HepG2 (cell line): ENCODE measurements around the gene CAPG. TPM values are rescaled to one million over a fixed set of nuclear protein-coding genes. Genes with fewer than 3 reads are reported as not detected.

Source experiments
- ASH2L ChIP-seq: fragments of 300-600, 200-600 bp; sonication (generic); IDR thresholded peaks from 2 replicates; pipeline ENCODE4 v1.7.0; 2017; ENCODE audit warnings: low read depth, mild to moderate bottlenecking, moderate library complexity, mixed read lengths, low read length; ENCODE audit not compliant: insufficient read length
- CHCHD3 ChIP-seq: sonication (generic); formaldehyde crosslinking; IDR thresholded peaks from 2 replicates; pipeline ENCODE4 v1.8.0; 2022; ENCODE audit warnings: mild to moderate bottlenecking, missing genetic modification reagents, moderate library complexity
- EED ChIP-seq: sonication (generic); formaldehyde crosslinking; IDR thresholded peaks from 2 replicates; pipeline ENCODE4 v1.5.0; 2020; ENCODE audit warnings: mild to moderate bottlenecking, missing genetic modification reagents
- HNRNPK ChIP-seq: fragments of 200-400 bp; formaldehyde crosslinking; IDR thresholded peaks from 2 replicates; pipeline ENCODE4 v1.6.1; 2018; ENCODE audit warnings: low read length, low read depth, moderate library complexity, mild to moderate bottlenecking; ENCODE audit not compliant: poor library complexity, severe bottlenecking
- JUNB ChIP-seq: sonication (generic); formaldehyde crosslinking; IDR thresholded peaks from 2 replicates; pipeline ENCODE4 v1.8.0; 2022; ENCODE audit warnings: missing genetic modification reagents, mild to moderate bottlenecking, borderline replicate concordance
- KLF6 ChIP-seq: IDR thresholded peaks from 2 replicates; pipeline ENCODE4 v1.8.0; 2016; ENCODE audit warnings: missing biosample characterization, missing genetic modification reagents
- KLF9 ChIP-seq: IDR thresholded peaks from 2 replicates; pipeline ENCODE4 v1.6.1; 2016; ENCODE audit warnings: low read depth
- MATR3 ChIP-seq: sonication (generic); formaldehyde crosslinking; IDR thresholded peaks from 2 replicates; pipeline ENCODE4 v1.4.0; 2020; ENCODE audit warnings: missing genetic modification reagents
- MBNL3 ChIP-seq: fragments of 250-450 bp; sonication (Bioruptor Pico); conservative IDR thresholded peaks from 2 replicates; pipeline ENCODE4 v1.8.0; 2022; ENCODE audit warnings: mild to moderate bottlenecking, inconsistent platforms
- MED1 ChIP-seq: sonication (generic); formaldehyde crosslinking; IDR thresholded peaks from 2 replicates; pipeline ENCODE4 v1.4.0; 2020; ENCODE audit warnings: missing genetic modification reagents
- MEIS2 ChIP-seq: sonication (generic); formaldehyde crosslinking; IDR thresholded peaks from 2 replicates; pipeline ENCODE4 v1.9.0; 2021; ENCODE audit warnings: mild to moderate bottlenecking, missing genetic modification reagents
- NR1H2 ChIP-seq: sonication (generic); formaldehyde crosslinking; IDR thresholded peaks from 2 replicates; pipeline ENCODE4 v1.8.1; 2022; ENCODE audit warnings: low read depth, missing genetic modification reagents, borderline replicate concordance
- SP1 ChIP-seq, 2 experiments: fragments of 450-650 bp in 1 of 2; sonication (generic) in 1 of 2; formaldehyde crosslinking in 1 of 2; IDR thresholded peaks; 2 replicates each; pipeline versions ENCODE4 v1.4.0 to v1.6.1; 2016 to 2020; ENCODE audit warnings: missing genetic modification reagents in 1 of 2
- SP2 ChIP-seq: sonication (generic); formaldehyde crosslinking; IDR thresholded peaks from 2 replicates; pipeline ENCODE4 v1.5.1; 2020; ENCODE audit warnings: mild to moderate bottlenecking, missing genetic modification reagents
- TCF7 ChIP-seq: sonication (generic); IDR thresholded peaks from 2 replicates; pipeline ENCODE4 v1.6.1; 2016; ENCODE audit warnings: antibody characterized with exemption, low read depth
- ZC3H4 ChIP-seq: sonication (generic); formaldehyde crosslinking; IDR thresholded peaks from 2 replicates; pipeline ENCODE4 v1.4.0; 2020; ENCODE audit warnings: missing genetic modification reagents, borderline replicate concordance
- ZNF234 ChIP-seq: sonication (generic); formaldehyde crosslinking; conservative IDR thresholded peaks from 2 replicates; pipeline ENCODE4 v1.5.1; 2020; ENCODE audit warnings: mild to moderate bottlenecking, missing genetic modification reagents
- ZNF33A ChIP-seq: sonication (generic); formaldehyde crosslinking; IDR thresholded peaks from 2 replicates; pipeline ENCODE4 v1.5.1; 2020; ENCODE audit warnings: missing genetic modification reagents, mild to moderate bottlenecking, moderate library complexity, borderline replicate concordance
- ZNF382 ChIP-seq: sonication (generic); formaldehyde crosslinking; IDR thresholded peaks from 2 replicates; pipeline ENCODE4 v1.5.0; 2020; ENCODE audit warnings: missing genetic modification reagents, mild to moderate bottlenecking, borderline replicate concordance
- ZNF570 ChIP-seq: sonication (generic); formaldehyde crosslinking; IDR thresholded peaks from 2 replicates; pipeline ENCODE4 v1.4.0; 2020; ENCODE audit warnings: mild to moderate bottlenecking, missing genetic modification reagents, borderline replicate concordance
- ZNF572 ChIP-seq: sonication (generic); formaldehyde crosslinking; IDR thresholded peaks from 2 replicates; pipeline ENCODE4 v1.5.1; 2020; ENCODE audit warnings: mild to moderate bottlenecking, missing genetic modification reagents
- ZNF598 ChIP-seq: sonication (generic); formaldehyde crosslinking; IDR thresholded peaks from 2 replicates; pipeline ENCODE4 v1.5.1; 2020; ENCODE audit warnings: mild to moderate bottlenecking, missing genetic modification reagents, borderline replicate concordance
- polyA plus RNA-seq, 8 experiments: library from polyadenylated mRNA; depleted of rRNA in 3 of 8; stranded (reverse) in 7 of 8; unstranded in 1 of 8; fragments of >200 nt; fragmentation: Illumina TruSeq in 4 of 8; extraction: Trizol in 4 of 8; gene quantifications; 2 replicates each; pipeline versions ENCODE4 v1.2.1 to v1.2.3, GENCODE V29; 2011 to 2016; ENCODE audit warnings: low read depth in 4 of 8, missing spikeins in 1 of 8, mixed read lengths in 1 of 8; ENCODE audit not compliant: insufficient read depth in 1 of 8
- total RNA-seq, 5 experiments: library from RNA; depleted of rRNA; stranded (reverse); fragments of >200 nt; fragmentation: Illumina TruSeq; extraction: Trizol; gene quantifications; 2 replicates each; pipeline ENCODE4 v1.2.3, GENCODE V29; 2016; ENCODE audit warnings: low read depth in 1 of 5
- TF ChIP-seq, protein P1 (sequence below): sonication (generic); formaldehyde crosslinking; IDR thresholded peaks from 2 replicates; pipeline ENCODE4 v1.4.0; 2020; ENCODE audit warnings: missing genetic modification reagents
- TF ChIP-seq, protein P2 (sequence below): sonication (generic); formaldehyde crosslinking; conservative IDR thresholded peaks from 2 replicates; pipeline ENCODE4 v1.8.0; 2022; ENCODE audit warnings: missing genetic modification reagents
- TF ChIP-seq, protein P3 (sequence below): sonication (generic); formaldehyde crosslinking; IDR thresholded peaks from 2 replicates; pipeline ENCODE4 v1.8.1; 2023; ENCODE audit warnings: missing genetic modification reagents, inconsistent platforms, borderline replicate concordance
- TF ChIP-seq, protein P4 (sequence below): sonication (generic); formaldehyde crosslinking; IDR thresholded peaks from 2 replicates; pipeline ENCODE4 v1.4.0; 2020; ENCODE audit warnings: missing genetic modification reagents

CAPG gene
- total and polyA plus RNA-seq, 2 of the 13 experiments (the other 11 are each of a cell fraction or from before 2014, with no cell fraction given): 12.7 to 18.2 TPM

DNA sequence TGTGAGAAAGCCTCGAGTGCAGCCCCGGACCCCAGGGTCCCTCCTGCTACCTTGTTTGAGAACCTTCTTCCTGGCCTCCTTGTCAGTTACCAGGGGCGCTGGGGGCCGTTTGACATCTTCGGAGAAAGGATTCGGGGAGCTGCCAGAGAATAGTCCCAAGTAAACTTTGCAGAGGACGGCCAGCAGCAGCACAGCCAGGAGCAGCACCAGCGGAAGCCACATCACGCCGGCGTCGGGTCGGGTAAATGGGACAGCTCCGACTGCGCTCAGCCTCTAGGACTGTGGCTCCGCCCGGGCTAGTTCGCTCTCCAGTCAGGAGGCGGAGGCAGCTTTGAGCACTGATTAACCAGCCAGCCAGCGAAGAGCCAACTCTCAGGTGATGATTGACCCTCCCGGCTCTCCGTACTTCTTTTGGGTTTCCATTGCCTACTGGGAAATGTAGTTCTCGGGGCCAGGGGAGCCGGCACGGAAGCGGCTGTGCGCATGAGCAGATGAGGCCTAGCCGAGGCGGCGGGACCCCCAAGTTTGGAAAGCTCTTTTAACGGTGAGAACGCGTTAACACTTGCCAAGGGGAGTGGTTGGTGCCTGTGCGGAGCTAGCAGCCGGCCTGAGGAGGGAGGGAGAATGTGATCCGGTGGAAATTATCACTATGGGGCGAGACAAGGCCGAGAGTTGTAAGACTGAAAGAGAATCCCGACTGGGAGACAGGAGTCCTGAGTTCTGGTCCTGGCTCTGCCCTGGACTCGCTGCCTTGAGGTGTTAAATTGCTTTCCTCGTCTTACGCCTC is 55.7 kb downstream of the CAPG start, which contains the start of the genes ELMOD3 and RETSAT (continued):
- peak; percentile 67 for TF ChIP-seq ASH2L
- peak; percentile 28; the same call in 1 of the 2 replicates for TF ChIP-seq ZNF33A (CRISPR knock-in tag)
- TF ChIP-seq, protein P1, sequence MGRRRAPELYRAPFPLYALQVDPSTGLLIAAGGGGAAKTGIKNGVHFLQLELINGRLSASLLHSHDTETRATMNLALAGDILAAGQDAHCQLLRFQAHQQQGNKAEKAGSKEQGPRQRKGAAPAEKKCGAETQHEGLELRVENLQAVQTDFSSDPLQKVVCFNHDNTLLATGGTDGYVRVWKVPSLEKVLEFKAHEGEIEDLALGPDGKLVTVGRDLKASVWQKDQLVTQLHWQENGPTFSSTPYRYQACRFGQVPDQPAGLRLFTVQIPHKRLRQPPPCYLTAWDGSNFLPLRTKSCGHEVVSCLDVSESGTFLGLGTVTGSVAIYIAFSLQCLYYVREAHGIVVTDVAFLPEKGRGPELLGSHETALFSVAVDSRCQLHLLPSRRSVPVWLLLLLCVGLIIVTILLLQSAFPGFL (CRISPR knock-in tag): peak; percentile 82; the same call in 1 of the 2 replicates
- no peak for TF ChIP-seq TCF7
- no peak for TF ChIP-seq SP1 (IDR thresholded peaks at IDR 0.05)
- peak; percentile 37 for TF ChIP-seq SP1 (CRISPR knock-in tag; IDR thresholded peaks at IDR 0.05)
- TF ChIP-seq, protein P2, sequence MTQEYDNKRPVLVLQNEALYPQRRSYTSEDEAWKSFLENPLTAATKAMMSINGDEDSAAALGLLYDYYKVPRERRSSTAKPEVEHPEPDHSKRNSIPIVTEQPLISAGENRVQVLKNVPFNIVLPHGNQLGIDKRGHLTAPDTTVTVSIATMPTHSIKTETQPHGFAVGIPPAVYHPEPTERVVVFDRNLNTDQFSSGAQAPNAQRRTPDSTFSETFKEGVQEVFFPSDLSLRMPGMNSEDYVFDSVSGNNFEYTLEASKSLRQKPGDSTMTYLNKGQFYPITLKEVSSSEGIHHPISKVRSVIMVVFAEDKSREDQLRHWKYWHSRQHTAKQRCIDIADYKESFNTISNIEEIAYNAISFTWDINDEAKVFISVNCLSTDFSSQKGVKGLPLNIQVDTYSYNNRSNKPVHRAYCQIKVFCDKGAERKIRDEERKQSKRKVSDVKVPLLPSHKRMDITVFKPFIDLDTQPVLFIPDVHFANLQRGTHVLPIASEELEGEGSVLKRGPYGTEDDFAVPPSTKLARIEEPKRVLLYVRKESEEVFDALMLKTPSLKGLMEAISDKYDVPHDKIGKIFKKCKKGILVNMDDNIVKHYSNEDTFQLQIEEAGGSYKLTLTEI: no peak
- TF ChIP-seq NR1H2 (CRISPR knock-in tag): no peak
- TF ChIP-seq, protein P3, sequence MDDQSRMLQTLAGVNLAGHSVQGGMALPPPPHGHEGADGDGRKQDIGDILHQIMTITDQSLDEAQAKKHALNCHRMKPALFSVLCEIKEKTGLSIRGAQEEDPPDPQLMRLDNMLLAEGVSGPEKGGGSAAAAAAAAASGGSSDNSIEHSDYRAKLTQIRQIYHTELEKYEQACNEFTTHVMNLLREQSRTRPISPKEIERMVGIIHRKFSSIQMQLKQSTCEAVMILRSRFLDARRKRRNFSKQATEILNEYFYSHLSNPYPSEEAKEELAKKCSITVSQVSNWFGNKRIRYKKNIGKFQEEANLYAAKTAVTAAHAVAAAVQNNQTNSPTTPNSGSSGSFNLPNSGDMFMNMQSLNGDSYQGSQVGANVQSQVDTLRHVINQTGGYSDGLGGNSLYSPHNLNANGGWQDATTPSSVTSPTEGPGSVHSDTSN (CRISPR knock-in tag): peak; percentile 69; the same call in 1 of the 2 replicates
- TF ChIP-seq ZC3H4: no peak; the same call in 1 of the 2 replicates
- peak; percentile 33; the same call in 1 of the 2 replicates for TF ChIP-seq ZNF598 (CRISPR knock-in tag)
- no peak for TF ChIP-seq MATR3
- TF ChIP-seq KLF6 (CRISPR knock-in tag): peak; percentile 79; the same call in 1 of the 2 replicates
- no peak for TF ChIP-seq MBNL3 (CRISPR knock-in tag)
- 0 out of 2 replicates have a peak, but pooled peaks have one; percentile 27 for TF ChIP-seq CHCHD3
- TF ChIP-seq HNRNPK: no peak
- peak; percentile 91 for TF ChIP-seq EED (CRISPR knock-in tag)
- no peak for TF ChIP-seq ZNF382 (CRISPR knock-in tag)
- no peak for TF ChIP-seq SP2 (CRISPR knock-in tag)
- TF ChIP-seq, protein P4, sequence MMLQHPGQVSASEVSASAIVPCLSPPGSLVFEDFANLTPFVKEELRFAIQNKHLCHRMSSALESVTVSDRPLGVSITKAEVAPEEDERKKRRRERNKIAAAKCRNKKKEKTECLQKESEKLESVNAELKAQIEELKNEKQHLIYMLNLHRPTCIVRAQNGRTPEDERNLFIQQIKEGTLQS: peak; percentile 5; the same call in 1 of the 2 replicates
- TF ChIP-seq KLF9 (CRISPR knock-in tag): peak; percentile 58
- TF ChIP-seq JUNB: no peak
- no peak for TF ChIP-seq ZNF234
- peak; percentile 74 for TF ChIP-seq MEIS2 (CRISPR knock-in tag)
- TF ChIP-seq ZNF570 (CRISPR knock-in tag): no peak; the same call in 1 of the 2 replicates
- 0 out of 2 replicates have a peak, but pooled peaks have one; percentile 23 for TF ChIP-seq ZNF572 (CRISPR knock-in tag)
- TF ChIP-seq MED1 (CRISPR knock-in tag): peak; percentile 86
